HepG2 (cell line): ENCODE data around the gene BIRC5. TPM values are rescaled to one million over a fixed set of nuclear protein-coding genes. Genes with fewer than 3 reads are reported as not detected.

Experiments
- ARNT2 ChIP-seq: sonication (generic); formaldehyde crosslinking; IDR thresholded peaks from 2 replicates; pipeline ENCODE4 v1.8.0; 2022; ENCODE audit warnings: mild to moderate bottlenecking, low read depth, missing genetic modification reagents, moderate library complexity
- CREM ChIP-seq, 2 experiments: sonication (generic) in 1 of 2; formaldehyde crosslinking in 1 of 2; IDR thresholded peaks; 2 replicates each; pipeline versions ENCODE4 v1.4.0 to v1.6.1; 2016 to 2020; ENCODE audit warnings: antibody characterized with exemption in 1 of 2, mild to moderate bottlenecking in 1 of 2, missing genetic modification reagents in 1 of 2
- ETV6 ChIP-seq: sonication (generic); formaldehyde crosslinking; conservative IDR thresholded peaks from 2 replicates; pipeline ENCODE4 v1.4.0; 2020; ENCODE audit warnings: missing genetic modification reagents
- GFI1 ChIP-seq: sonication (generic); formaldehyde crosslinking; IDR thresholded peaks from 2 replicates; pipeline ENCODE4 v1.5.0; 2020; ENCODE audit warnings: missing genetic modification reagents, mild to moderate bottlenecking, borderline replicate concordance
- KDM1A ChIP-seq: IDR thresholded peaks from 2 replicates; pipeline ENCODE4 v1.6.1; 2016; ENCODE audit warnings: missing compliant biosample characterization
- PBX3 ChIP-seq: sonication (generic); formaldehyde crosslinking; IDR thresholded peaks from 2 replicates; pipeline ENCODE4 v1.8.1; 2023; ENCODE audit warnings: missing genetic modification reagents, inconsistent platforms, borderline replicate concordance
- POGZ ChIP-seq: sonication (generic); formaldehyde crosslinking; IDR thresholded peaks from 2 replicates; pipeline ENCODE4 v1.4.0; 2020; ENCODE audit warnings: mild to moderate bottlenecking, missing genetic modification reagents
- SP5 ChIP-seq: IDR thresholded peaks from 2 replicates; pipeline ENCODE4 v1.6.1; 2016; ENCODE audit warnings: low read depth, borderline replicate concordance
- U2AF1 ChIP-seq: fragments of 200-400 bp; formaldehyde crosslinking; optimal IDR thresholded peaks from 2 replicates; pipeline ENCODE3; 2017; ENCODE audit warnings: mild to moderate bottlenecking, low read depth, low read length
- UBTF ChIP-seq: sonication (generic); formaldehyde crosslinking; IDR thresholded peaks from 2 replicates; pipeline ENCODE4 v1.4.0; 2020; ENCODE audit warnings: mild to moderate bottlenecking, missing genetic modification reagents
- ZBTB40 ChIP-seq, 2 experiments: fragments of 450-650 bp in 1 of 2; sonication (generic) in 1 of 2; formaldehyde crosslinking in 1 of 2; IDR thresholded peaks; 2 replicates each; pipeline versions ENCODE4 v1.6.1 to v1.8.0; 2016 to 2022; ENCODE audit warnings: antibody characterized with exemption in 1 of 2, mild to moderate bottlenecking in 1 of 2, missing genetic modification reagents in 1 of 2
- ZNF24 ChIP-seq: fragments of 450-650 bp; IDR thresholded peaks from 2 replicates; pipeline ENCODE4 v1.6.1; 2017; ENCODE audit warnings: antibody characterized with exemption, mild to moderate bottlenecking
- ZNF432 ChIP-seq: sonication (generic); formaldehyde crosslinking; IDR thresholded peaks from 2 replicates; pipeline ENCODE4 v1.5.0; 2020; ENCODE audit warnings: missing genetic modification reagents, mild to moderate bottlenecking, borderline replicate concordance
- ZNF451 ChIP-seq: sonication (generic); formaldehyde crosslinking; IDR thresholded peaks from 2 replicates; pipeline ENCODE4 v1.5.0; 2020; ENCODE audit warnings: mild to moderate bottlenecking, missing genetic modification reagents
- ZNF788 ChIP-seq: sonication (generic); formaldehyde crosslinking; IDR thresholded peaks from 2 replicates; pipeline ENCODE4 v1.5.0; 2020; ENCODE audit warnings: mild to moderate bottlenecking, missing genetic modification reagents, borderline replicate concordance
- polyA plus RNA-seq, 8 experiments: library from polyadenylated mRNA; depleted of rRNA in 3 of 8; stranded (reverse) in 7 of 8; unstranded in 1 of 8; fragments of >200 nt; fragmentation: Illumina TruSeq in 4 of 8; extraction: Trizol in 4 of 8; gene quantifications; 2 replicates each; pipeline versions ENCODE4 v1.2.1 to v1.2.3, GENCODE V29; 2011 to 2016; ENCODE audit warnings: low read depth in 4 of 8, missing spikeins in 1 of 8, mixed read lengths in 1 of 8; ENCODE audit not compliant: insufficient read depth in 1 of 8
- total RNA-seq, 5 experiments: library from RNA; depleted of rRNA; stranded (reverse); fragments of >200 nt; fragmentation: Illumina TruSeq; extraction: Trizol; gene quantifications; 2 replicates each; pipeline ENCODE4 v1.2.3, GENCODE V29; 2016; ENCODE audit warnings: low read depth in 1 of 5

The BIRC5 gene
- total and polyA plus RNA-seq, 2 of the 13 experiments (the other 11 are each of a cell fraction or from before 2014, with no cell fraction given) = 30.3 to 135 TPM

GRCh38 chr17:78186692-78187595 is 27.1 kb upstream of the BIRC5 start, which contains the start of the genes AFMID and TK1 (continued):
- TF ChIP-seq ZNF788 (CRISPR knock-in tag) = peak; percentile 96; the same call in 1 of the 2 replicates
- TF ChIP-seq ZBTB40 (IDR thresholded peaks at IDR 0.05) = no peak
- no peak; the same call in 1 of the 2 replicates for TF ChIP-seq ZBTB40 (CRISPR knock-in tag; IDR thresholded peaks at IDR 0.05)
- TF ChIP-seq POGZ = peak; percentile 79; the same call in 1 of the 2 replicates
- TF ChIP-seq ARNT2 (CRISPR knock-in tag) = peak; percentile 100
- 0 out of 2 replicates have a peak, but pooled peaks have one; percentile 39 for TF ChIP-seq KDM1A (CRISPR knock-in tag)
- peak; percentile 90 for TF ChIP-seq U2AF1
- no peak for TF ChIP-seq ETV6 (CRISPR knock-in tag)
- TF ChIP-seq GFI1 (CRISPR knock-in tag) = peak; percentile 80
- TF ChIP-seq ZNF432 = no peak
- TF ChIP-seq CREM (IDR thresholded peaks at IDR 0.05) = no peak; the same call in 1 of the 2 replicates
- TF ChIP-seq CREM (CRISPR knock-in tag; IDR thresholded peaks at IDR 0.05) = no peak
- TF ChIP-seq ZNF451 (CRISPR knock-in tag) = peak; percentile 86; the same call in 1 of the 2 replicates
- no peak for TF ChIP-seq UBTF
- TF ChIP-seq ZNF24 = peak; percentile 9; the same call in 1 of the 2 replicates
- peak; percentile 57; the same call in 1 of the 2 replicates for TF ChIP-seq SP5 (CRISPR knock-in tag)
- no peak for TF ChIP-seq PBX3 (CRISPR knock-in tag)
